Keratinocyte (primary cell): ENCODE measurements around the gene FMNL2.

Experiments used
- CTCF ChIP-seq, 3 experiments: IDR thresholded peaks in 1 of 3; conservative IDR thresholded peaks in 1 of 3; optimal IDR thresholded peaks in 1 of 3; 2 replicates in 2 of 3; 3 replicates in 1 of 3; pipeline versions ENCODE3 to v1.5.1; 2011; ENCODE audit warnings: low read length in 3 of 3, mild to moderate bottlenecking in 3 of 3, moderate library complexity in 2 of 3, control low read depth in 1 of 3, inconsistent platforms in 1 of 3; ENCODE audit not compliant: insufficient read depth in 2 of 3; ENCODE audit errors: extremely low read depth in 1 of 3
- EZH2 ChIP-seq: IDR thresholded peaks from one replicate; pipeline ENCODE4 v1.6.1; 2012; ENCODE audit warnings: inconsistent platforms, mild to moderate bottlenecking, low read length, moderate library complexity

- no peak for TF ChIP-seq CTCF (optimal IDR thresholded peaks at IDR 0.05 in 1 of 3, IDR thresholded peaks at IDR 0.05 in 1 of 3, conservative IDR thresholded peaks at IDR 0.05 in 1 of 3; ENCODE audit: extremely low read depth in 1 of 3, insufficient read depth in 2 of 3, low read length in 3 of 3)
- TF ChIP-seq EZH2 = no peak
These were observed 166.7 kb downstream of the FMNL2 start for GRCh38 chr2:152501666-152502065.
